CD4-positive, alpha-beta T cell treated with Interleukin-4 for 1 hour (primary cell): ENCODE results near the gene CEP112.
"Not testable (repeated sequence)": the region's sequence is repeated elsewhere in the genome, so short reads cannot be mapped to it uniquely, and the experiment has no call there.

ENCODE experiments used
- DNase-seq, 2 donors: peaks; one replicate each; pipeline ENCODE4 v3.0.0-alpha.2; 2020 to 2022

CEP112 gene

DNA sequence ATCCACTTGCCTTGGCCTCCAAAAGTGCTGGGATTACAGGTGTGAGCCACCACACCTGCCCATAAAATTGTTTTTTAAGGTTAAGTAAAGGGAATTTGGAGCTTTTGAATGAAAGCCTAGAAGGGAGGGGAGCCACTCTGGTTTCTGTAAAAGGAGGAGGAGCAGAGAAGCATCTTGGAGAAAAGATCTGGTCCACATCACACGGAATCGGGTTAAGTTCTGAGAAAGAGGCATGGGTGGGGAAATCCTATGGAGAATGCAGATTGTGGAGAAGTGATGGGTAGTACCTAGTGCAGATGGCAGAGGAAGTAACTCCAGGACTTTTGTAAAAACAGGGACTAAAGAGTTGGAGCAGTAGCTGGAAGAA lies 18.3 kb upstream of the CEP112 start:
- no peak for DNase-seq

DNA sequence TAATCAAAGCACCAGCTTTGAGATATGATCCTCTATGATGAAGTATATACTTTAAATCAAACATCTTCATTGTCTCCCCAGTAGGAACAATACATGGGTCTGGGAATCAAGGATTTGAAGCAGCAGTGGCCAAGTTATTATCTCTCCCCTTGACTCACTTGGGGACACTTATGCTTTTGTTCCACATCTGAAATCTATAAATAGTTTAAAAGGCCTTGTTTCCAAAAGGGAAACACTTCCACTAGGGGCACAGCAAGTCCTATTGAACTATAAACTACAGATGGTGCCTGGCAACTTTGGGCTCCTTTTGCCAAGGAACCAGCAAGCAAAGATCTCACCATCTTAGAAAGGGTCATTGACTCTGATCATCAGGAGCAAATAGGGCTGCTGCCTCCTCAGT lies 16.0 kb upstream of the CEP112 start:
- no peak for DNase-seq

DNA sequence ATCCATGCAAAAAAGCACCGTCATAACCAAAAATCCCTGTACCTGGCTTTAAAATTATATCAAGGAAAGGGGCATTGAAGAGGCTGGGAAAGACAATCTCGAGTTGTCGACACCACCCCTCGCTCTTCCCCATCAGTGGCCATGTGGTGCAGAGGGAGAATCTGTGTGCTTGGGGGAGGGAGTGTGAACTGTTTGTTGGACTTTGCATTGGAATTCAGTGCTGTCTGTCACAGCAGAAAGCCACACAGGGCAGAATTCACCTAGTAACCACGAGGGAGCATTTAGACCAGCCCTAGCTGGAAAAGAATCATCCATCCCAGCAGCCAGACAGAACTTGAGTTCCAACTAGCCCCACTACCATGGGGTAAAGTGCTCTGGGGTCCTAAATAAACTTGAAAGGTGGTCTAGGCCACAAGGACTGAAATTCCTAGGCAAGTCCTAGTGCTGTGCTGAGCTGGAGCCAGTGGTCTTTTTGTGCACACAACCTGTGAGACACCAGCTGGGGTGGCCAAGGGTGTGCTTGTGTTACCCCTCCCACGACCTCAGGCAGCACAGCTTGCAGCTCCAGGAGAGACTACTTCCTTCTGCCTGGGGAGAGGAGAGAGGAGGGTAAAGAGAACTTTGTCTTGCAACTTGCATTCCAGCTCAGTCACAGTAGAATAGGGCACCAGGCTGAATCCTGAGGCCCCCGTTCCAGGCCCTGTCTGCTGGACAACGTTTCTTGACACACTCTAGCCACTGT lies 11.5 kb upstream of the CEP112 start:
- no peak for DNase-seq

DNA sequence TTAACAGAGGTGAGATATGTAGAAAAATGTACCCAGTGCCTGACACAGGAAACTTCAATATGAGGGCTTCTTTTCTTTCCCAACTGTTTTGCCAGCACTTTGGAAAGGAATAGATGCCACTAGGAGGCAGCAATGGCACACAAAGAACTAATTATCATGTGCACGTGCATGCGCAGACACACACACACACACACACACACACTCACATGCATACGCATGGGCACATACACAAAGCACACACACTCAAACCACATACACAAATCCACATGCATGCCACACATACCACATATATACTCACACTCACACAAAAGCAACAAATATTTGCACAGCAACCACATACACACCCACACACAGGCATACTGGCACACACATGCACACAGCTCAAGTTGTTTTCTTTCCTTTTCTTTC lies 8.8 kb upstream of the CEP112 start:
- peak; percentile 64 to 75 for DNase-seq

DNA sequence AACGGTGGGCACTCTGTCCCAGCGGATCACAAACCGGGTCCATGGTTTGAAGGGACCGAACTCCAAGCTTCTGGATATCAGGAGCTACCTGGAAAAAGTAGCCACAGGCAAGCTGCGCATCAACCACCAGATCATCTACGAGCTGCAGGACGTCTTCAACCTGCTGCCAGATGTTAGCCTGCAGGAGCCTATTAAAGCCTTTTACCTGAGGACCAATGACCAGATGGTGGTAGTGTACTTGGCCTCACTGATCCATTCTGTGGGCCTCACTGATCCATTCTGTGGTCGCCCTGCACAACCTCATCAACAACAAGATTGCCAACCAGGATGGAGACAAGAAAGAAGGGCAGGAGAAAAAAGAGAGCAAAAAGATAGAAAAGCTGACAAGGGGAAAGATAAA lies 6.3 kb upstream of the CEP112 start:
- DNase-seq = no peak

DNA sequence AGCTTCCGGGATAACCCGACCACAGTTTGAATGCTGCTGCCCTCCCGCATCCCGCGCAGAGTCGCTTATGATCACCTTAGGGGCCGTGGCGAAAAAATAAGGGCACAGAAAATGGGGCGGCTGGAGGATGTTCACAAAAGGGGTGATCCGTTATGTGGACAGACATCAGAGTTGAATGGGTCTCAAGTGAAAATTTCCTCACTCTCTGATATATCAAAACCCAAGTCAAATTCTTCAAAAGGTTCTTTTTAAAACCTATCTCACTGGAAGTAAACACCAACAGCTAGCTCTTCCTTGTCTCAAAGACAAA lies 400 bp upstream of the CEP112 start:
- no peak for DNase-seq

DNA sequence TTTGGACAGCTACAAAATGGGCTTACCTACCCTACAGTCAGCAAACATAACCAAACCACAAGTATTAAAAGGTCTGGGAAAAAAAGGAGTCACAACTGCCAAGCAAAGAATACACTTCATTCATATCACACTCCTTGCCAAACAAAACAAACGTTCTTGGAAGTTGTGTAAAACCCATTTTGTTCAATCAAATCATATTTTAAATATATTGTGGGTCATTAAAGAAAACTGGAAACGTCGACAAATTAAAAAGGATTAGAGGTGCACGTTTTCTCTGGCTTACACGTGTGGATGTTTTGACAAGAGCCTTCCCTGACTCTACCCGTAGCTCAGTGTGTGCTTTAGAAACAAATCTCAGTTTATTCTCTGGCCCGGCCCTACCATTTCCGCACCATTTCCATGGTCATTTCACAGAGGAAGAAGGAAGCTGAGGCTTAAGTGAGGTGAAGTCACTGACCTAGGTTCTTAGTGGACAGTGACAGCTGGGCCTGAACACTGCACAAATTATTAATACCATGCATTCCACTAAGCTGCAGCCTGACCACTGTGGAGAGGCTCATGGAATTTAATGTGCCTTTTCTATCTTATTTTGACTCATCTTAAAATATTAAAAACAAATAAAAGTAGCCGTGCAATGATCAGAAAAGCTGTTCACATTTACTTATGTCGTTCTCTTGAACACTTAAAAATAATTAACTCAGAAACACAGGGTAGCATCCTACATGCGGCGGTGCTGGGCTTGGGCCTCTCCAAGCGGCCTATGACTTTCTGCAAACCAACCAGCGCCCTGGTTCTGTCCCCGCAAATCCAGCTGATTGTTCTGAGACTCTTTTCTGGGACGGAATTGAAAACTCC lies 968 bp downstream of the CEP112 start:
- no peak for DNase-seq

DNA sequence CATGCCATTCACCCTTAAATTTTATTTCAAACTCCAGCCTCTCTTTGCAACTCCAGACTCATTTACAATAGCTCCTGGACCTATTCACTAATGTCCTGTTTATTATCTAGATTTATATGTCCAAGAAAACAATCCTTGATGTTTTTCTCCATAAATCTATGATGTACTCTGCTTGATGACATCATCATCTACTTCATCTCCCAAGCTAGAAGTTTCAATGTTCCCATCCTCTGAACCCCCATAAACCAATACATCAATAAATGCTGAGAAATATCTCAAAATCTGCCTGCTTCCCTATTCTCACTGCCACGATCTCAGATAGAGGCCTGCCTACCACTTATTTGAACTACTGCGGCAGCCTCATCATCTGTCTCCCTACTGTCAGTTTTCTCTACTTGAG lies 4.2 kb downstream of the CEP112 start:
- no peak for DNase-seq

DNA sequence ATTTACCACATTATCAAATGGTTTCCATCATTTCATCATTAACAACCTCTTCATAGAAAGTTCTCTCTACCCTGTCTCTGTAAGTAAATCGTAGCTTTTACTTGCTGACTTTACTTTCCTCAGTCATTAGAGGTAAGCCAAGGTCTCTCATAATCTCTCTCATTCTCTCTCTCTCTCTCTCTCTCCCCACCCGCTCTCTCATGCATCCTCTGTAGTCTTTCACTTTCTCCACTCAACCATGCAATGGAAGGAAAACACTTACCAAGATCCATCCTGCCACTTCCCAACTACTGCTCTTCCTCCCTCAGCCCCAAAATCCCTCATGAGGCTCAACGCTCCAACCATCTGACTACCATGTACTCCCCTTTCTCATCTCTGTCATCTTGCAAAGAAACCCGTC lies 6.1 kb downstream of the CEP112 start:
- no peak for DNase-seq

DNA sequence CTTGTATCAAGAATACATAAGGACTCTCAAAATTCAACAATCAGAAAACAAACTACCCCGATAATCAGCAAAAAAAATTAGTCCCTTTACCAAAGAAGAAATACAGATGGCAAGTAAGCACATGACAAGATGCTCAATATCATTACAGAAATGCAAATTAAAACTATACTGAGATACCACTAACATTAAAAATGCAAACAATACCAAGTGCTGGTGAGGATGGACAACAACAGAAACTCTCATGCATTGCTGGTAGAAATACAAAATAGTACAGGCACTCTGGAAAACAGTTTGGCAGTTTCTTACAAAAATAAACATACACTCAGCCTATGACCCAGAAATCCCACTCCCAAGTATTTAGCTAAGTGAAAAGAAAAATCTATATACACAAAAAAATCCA lies 7.5 kb downstream of the CEP112 start:
- no peak for DNase-seq

DNA sequence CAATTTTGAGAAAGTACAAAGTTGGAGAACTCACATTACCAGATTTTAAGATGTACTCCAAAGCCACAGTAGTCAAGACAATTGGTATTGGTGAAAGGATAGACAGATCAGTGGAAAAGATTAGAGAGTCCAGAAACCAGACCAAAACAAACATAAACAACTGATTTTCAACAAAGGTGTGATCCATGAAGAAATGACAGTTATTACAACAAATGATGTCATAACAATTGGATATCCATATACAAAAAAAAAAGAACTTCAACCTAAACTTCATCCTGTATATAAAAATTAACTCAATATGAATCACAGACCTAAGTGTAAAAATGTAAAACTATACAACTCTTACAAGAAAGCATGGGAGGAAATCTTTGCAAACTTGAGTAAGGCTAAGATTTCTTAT lies 8.4 kb downstream of the CEP112 start:
- no peak for DNase-seq

DNA sequence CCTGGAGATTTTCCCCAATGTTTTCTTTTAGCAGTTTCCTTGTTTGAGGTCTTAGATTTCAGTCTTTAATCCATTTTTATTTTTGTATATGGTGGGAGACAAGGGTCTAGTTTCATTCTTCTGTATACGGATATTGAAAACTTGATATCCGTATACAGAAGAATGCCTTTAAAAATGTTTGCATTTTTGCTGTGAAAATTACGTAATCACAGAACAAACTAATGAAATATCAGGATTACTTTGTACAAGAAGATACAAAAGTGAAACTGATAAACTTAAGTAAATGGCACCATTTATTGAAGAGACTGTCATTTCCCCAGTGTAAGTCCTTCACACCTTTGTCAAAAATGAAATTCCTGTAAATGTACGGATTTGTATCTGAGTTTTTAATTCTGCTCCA lies 13.3 kb downstream of the CEP112 start:
- DNase-seq = no peak

DNA sequence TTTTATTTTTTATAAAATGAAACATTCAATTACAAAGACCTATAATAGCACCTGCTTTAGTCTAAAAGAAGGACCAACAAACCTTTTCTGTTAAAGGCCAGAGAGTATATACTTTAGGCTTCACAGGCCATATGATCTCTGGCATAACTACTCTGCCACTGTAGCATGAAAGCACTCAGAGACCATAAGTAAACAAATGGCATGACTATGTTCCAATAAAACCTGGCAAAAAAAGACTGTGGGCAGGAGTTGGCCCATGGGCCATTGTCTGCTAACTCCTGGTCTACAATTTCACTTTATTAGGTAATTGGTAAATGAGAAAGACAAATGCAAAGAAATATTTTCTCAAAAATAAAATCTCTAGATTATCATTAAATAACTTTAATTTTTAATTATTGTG lies 14.9 kb downstream of the CEP112 start:
- DNase-seq = no peak

DNA sequence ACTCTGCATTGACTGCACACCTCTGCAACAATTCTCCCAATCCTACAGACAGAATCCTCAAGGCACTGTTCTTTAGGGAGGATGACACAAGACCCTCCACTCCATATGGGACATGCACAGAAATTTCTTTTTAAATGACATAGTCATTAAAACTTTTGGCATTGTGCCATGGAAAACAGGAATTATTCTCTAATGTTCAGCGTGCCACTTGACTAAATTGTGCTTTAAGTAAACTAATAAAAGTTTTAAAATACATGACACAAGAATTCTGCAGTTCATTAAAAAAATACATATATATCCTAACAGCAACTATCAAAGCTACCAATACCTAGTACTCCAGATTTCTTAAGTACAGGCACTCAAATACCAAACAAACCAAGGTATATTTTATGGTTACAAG lies 16.0 kb downstream of the CEP112 start:
- no peak for DNase-seq

DNA sequence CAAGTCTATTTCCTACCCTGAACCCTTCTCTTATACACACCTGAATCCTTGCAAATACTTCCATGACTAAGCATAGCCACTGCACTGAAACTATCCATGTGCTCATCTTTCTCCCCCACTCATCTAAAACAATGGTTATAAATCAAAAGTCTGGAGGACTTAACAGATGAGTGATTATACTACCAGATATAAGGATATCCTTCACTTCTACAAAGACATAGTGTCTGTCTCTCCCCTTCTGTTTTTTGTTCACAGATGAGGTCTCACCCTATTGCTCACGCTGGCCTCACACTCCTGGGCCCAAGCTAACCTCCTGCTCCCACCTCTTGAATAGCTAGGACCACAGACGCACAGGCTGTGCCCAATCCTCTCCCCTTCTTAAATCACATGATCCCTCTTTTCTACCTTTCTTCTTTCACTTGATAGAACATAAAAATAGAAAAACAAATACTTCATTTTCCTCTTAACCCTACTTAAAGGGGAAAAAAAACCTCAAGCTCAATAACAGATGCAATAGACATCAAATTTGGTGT lies 19.2 kb downstream of the CEP112 start:
- no peak for DNase-seq

DNA sequence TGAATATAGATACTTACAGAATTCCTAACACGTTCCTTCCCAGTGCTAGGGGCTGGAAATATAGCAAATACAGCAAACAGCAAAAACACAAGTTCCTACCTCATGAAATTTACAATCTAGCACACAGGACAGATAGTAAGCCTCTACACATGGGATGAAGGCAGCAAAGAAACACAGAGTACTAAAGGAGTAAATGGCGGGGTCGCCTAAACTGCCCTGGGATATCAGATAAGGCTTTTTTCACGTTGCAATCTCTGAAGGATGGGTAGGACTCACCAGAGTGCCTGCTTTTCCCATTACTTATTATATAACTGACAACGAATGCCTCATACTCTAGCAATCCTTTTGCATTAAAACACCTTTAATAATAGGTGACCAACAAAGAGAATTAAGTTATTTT lies 19.8 kb downstream of the CEP112 start:
- no peak for DNase-seq

DNA sequence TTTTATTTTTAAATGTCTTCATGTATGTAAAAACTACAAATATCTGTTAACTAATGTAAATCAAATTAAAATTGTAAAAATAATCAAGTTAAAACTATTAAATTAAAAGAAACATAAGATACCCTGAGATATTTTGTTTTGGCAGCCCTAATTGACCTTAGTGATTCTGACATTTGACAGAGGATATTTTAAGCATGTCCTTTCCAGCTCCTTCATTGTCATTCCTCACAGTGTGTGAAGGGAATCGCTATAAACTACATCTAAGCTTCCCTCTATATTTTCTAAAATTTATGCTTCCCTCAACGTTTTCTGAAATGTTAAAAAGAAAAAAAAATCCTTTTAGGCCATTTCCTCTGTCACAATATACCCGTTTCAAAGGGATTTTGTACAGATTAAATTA lies 20.2 kb downstream of the CEP112 start:
- no peak for DNase-seq

DNA sequence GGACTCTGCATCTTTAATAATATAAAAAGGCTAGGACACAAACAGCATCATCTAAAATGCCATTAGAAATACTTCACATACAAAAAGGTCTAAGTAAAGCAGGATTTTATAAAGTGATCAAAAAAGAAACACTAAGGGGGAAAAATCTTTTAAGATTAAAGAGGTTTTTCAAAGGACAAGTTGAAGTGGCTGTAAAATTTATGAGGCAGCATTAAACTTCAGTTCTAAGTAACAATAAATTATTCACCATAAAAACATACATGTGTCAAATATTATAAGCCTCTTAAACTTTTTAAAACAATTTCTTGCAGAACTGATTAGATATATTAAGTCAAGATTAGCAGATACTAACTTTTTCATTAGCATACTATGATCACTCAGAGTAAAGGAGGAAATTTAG lies 20.8 kb downstream of the CEP112 start:
- no peak for DNase-seq

DNA sequence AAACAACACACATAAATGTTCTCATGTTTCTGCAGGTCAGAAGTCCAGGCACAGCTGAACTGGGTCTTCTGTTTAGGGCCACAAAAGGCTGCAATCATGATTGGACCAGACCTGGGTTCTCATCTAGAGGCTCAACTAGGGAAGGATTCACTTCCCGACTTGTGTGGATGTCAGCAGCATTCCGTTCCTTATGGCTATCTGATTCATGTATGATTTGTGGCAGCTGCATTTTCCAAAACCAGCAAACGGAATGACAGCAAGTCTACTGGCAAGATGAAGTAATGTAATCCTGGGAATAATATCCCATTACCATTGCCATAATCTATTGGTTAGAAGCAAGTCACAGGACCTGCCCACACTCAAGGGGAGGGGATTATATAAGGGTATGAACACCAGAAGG lies 22.1 kb downstream of the CEP112 start:
- DNase-seq = no peak

DNA sequence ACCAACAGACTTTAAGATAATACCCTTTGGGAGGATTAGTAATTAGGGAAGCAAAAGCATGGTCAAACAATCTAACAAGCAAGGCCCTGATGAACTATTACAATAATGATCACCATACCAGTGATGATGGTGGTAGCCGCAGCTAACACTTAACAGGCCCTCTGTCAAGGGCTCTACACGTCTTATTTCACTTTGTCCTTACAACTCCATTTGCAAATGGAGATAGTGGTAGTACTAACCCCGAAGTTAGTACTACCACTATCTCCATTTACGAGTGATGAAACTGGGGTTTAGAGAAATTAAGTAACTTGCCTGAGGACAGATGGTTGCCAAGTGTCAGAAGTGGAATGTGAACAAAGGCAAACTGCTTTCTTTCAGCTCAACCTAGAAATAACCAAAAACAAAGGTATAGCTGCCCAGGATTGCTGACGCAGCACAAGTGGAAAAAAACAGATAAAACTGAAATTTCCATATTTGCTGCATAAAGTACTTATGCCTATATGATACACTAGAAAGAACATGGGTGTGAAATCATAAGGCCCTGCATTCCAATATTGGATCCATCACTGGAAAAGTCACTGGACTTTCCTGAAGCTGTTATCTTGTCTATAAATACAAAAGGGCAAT lies 24.6 kb downstream of the CEP112 start:
- DNase-seq = no peak

DNA sequence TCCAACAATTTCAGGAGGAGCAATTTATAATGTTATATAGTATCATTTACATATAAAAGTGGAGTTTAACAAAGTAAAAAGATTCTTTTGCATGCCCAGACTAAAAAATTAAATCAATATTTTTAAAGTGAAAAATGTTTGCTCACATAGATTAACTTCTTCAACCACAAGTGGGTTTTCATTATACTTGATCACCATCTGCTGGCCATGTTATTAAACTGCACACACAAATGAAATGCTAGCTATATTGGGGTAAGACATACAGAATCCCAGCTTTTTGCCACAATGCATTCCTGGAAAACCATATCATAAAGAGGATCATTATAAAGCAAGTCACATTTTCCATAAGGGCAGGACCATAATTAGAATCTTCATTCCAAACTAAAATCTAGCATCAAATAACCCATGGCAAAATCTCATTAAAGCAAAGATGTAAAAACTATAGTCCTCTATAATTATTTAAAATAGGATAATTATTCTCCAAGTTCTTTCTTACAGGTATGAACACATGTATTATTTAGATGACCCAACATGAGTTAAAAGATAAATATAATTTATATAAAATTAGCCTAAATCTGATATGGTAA lies 26.3 kb downstream of the CEP112 start:
- DNase-seq = peak in 1 of 2 donors; percentile 62

DNA sequence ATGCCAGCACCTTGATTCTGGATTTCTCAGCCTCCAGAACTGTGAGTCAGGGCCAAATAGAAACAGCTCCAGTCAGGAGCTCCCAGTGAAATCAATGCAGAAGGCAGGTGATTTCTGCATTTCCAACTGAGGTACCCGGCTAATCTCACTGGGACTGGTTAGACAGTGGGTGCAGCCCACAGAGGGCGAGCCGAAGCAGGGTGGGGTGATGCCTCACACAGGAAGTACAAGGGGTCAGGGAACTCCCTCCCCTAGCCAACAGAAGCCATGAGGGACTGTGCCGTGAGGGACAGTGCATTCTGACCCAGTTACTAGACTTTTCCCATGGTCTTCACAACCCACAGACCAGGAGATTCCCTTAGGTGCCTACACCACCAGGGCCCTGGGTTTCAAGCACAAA lies 36.9 kb downstream of the CEP112 start:
- DNase-seq = not testable (repeated sequence)

DNA sequence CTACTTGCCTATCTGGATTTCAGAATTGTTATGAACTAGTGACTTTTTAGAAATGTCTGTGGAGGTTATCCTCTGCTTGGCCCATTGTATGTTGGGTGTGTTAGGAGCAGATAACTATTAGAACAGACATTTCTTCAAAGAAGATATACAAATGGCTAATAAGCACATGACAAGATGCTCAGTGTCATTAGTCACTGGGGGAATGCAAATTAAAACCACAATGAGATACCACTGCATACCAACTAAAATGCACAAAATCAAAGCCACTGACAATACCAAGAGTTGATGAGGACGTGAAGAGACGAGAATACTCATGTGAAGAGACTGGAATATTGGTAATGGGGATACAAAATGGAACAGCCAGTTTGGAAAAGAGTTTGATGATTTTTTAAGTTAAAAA lies 39.2 kb downstream of the CEP112 start:
- DNase-seq = no peak

DNA sequence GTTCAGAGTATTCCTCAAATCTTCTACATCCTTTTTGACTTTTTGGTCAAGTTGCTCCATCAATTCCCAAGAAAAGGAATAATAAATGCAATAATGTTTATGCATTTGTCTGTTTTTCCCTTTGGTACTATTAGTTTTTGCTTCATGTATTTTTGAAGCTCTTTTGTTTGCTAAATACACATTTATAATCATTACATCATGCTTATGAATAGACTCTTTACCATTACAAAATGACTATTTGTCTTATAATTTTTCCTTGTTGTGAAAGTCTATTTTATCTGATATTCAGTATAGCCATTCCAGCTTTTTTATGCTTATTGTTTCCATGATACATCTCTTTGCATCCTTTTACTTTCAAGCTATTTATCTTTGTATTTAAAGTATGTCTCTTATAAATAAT lies 41.2 kb downstream of the CEP112 start:
- DNase-seq = no peak
